ENCODE measurements around the gene BACH2.

GRCh38 chr6:90033746-90034271 is 262.8 kb downstream of the BACH2 start:
- no peak for TF ChIP-seq POLR2A (IDR thresholded peaks at IDR 0.05)
- TF ChIP-seq CTCF (IDR thresholded peaks at IDR 0.05) = no peak
- no peak for TF ChIP-seq POLR2AphosphoS5 (IDR thresholded peaks at IDR 0.05)
